ENCODE results near the gene SMPD4. TPM values are rescaled to one million over a fixed set of nuclear protein-coding genes. Genes with fewer than 3 reads are reported as not detected.
"Not testable (repeated sequence)": the region's sequence is repeated elsewhere in the genome, so short reads cannot be mapped to it uniquely, and the experiment has no call there.

Gene SMPD4
- total and polyA plus RNA-seq, 2 donors, result 14.0 to 42.6 TPM

DNA sequence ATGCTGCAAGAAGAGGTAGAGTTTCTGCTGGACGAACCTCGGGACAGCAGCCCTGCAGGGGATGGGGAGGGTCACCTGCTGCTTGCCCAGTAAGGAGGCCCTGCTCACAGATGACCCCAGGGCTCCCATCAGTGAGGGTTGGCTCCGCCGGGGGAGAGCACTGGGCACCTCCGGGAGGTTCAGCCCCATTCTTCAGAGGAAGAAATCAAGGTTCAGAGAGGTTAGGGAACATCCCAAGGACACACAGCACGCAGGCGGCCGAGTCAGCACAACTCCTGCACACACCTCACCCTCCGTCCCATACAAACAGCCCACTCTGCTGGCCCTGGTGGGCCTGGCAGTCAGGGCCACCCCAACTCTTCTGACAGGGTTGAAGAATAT is 24.8 kb downstream of the SMPD4 start:
- DNase-seq (ENCODE audit: low read depth in 6 of 9, low spot score in 9 of 9), result no peak
- no peaks in the 10 kb centered on the region for H3K4me1 ChIP-seq (ENCODE audit: control insufficient read depth in 2 of 2, insufficient read depth in 2 of 2, low read length in 2 of 2)
- H3K27me3 ChIP-seq (ENCODE audit: control insufficient read depth in 2 of 2, insufficient read depth in 1 of 2, low read length in 1 of 2), result no peaks in the 10 kb centered on the region
- no peak overlapping the region for H3K27ac ChIP-seq (ENCODE audit: low read depth in 1 of 2, low read length in 1 of 2)
- peaks cover 24 to 66% of the 10 kb centered on the region in 2 donors for H3K36me3 ChIP-seq (ENCODE audit: control insufficient read depth in 2 of 2, insufficient read depth in 2 of 2, low read length in 1 of 2)
- WGBS, result over 99% methylated on average over 9 of the region's 9 CpGs
- H3K4me3 ChIP-seq (ENCODE audit: low read length in 2 of 2), result no peak overlapping the region
- no peaks in the 10 kb centered on the region for H3K9me3 ChIP-seq (ENCODE audit: control insufficient read depth in 2 of 2, insufficient read depth in 1 of 2, low read length in 1 of 2)

- 90% methylated on average over 16 of the region's 16 CpGs for WGBS
- peak in 3 of 9 donors; percentile 14 to 35 (median 18) for DNase-seq (ENCODE audit: low read depth in 6 of 9, low spot score in 9 of 9)
- not testable (repeated sequence) for H3K4me1 ChIP-seq (ENCODE audit: control insufficient read depth in 2 of 2, insufficient read depth in 2 of 2, low read length in 2 of 2)
Measured at GRCh38 chr2:130155956-130156623, 25.3 kb downstream of the SMPD4 start.

DNA sequence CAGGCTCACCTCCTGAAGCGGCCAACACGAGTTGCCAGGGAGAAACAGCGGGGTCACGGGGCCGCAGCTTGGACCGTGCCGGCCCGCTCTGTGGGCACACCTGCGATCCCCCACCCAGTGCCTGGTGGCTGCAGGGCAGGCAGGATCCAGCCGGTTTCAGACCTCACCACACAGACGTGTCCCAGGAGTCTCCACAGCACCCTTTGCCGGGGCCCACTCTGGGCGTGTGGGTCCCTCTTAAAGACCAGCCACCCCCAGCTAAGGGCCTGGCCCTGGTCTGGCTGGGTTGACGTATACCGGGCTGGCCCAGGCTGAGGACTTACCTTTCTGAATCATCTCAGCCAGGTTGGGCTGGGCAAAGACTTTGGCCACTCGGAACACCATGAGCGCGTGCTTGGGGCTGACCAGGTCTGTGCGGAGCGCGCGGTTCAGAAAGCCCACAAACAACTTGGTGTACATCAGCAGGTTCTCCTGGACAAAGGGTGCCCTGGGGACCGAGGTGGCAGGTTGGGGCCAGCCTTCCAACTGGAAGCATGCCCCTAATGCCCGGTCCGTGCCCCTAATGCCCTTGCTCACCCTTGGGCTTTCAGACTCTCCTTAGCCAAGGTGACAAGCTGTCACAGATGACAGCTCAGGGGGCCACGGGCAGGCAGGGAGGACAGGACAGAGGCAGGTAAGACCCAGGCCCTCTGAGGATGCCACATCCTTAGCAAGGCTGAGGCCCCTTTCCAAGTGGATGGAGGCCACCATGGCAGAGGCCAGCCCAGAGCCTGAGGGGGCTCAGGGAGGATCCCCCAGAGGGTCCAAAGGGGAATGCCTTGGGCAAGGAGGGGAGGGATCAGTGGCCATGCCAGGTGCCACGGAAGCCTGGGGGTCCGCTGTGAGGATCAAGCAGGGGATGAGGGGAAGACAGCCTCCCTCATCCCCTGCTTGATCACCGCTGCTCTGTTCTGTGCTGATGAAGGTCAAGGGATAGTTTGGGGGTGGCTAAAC is 26.3 kb downstream of the SMPD4 start:
- no peak for DNase-seq (ENCODE audit: low read depth in 6 of 9, low spot score in 9 of 9)
- H3K9me3 ChIP-seq (ENCODE audit: control insufficient read depth in 2 of 2, insufficient read depth in 1 of 2, low read length in 1 of 2), result no peaks in the 10 kb centered on the region

More at GRCh38 chr2:130155956-130156623, 25.3 kb downstream of the SMPD4 start:
- H3K27ac ChIP-seq (ENCODE audit: low read depth in 1 of 2, low read length in 1 of 2); H3K9me3 ChIP-seq (ENCODE audit: control insufficient read depth in 2 of 2, insufficient read depth in 1 of 2, low read length in 1 of 2); H3K27me3 ChIP-seq (ENCODE audit: control insufficient read depth in 2 of 2, insufficient read depth in 1 of 2, low read length in 1 of 2); H3K4me3 ChIP-seq (ENCODE audit: low read length in 2 of 2): not testable (repeated sequence)
- peaks cover 24 to 64% of the 10 kb centered on the region in 2 donors for H3K36me3 ChIP-seq (ENCODE audit: control insufficient read depth in 2 of 2, insufficient read depth in 2 of 2, low read length in 1 of 2)

DNA sequence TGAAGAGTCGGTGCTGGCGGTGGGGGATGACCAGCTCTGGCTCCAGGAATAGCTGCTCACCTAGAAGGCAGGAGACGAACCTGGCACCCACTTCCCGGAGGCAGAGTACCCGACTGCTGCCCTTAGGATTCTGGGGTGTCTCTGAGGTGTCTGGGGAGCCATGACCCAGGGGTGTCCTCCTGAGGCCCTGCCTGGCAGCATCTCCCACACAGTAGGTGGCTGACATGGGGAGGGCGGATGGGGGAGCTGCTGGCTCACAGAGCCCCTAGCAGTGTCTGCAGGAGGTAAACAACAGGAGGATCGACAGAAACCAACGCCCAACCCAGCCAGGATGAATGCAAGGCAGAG is 27.0 kb downstream of the SMPD4 start:
- not testable (repeated sequence) for H3K4me1 ChIP-seq (ENCODE audit: control insufficient read depth in 2 of 2, insufficient read depth in 2 of 2, low read length in 2 of 2); DNase-seq (ENCODE audit: low read depth in 6 of 9, low spot score in 9 of 9); H3K27ac ChIP-seq (ENCODE audit: low read depth in 1 of 2, low read length in 1 of 2); H3K4me3 ChIP-seq (ENCODE audit: low read length in 2 of 2); H3K27me3 ChIP-seq (ENCODE audit: control insufficient read depth in 2 of 2, insufficient read depth in 1 of 2, low read length in 1 of 2); H3K9me3 ChIP-seq (ENCODE audit: control insufficient read depth in 2 of 2, insufficient read depth in 1 of 2, low read length in 1 of 2)
- 97% methylated on average over 8 of the region's 8 CpGs for WGBS
- H3K36me3 ChIP-seq (ENCODE audit: control insufficient read depth in 2 of 2, insufficient read depth in 2 of 2, low read length in 1 of 2), result peaks cover 26 to 52% of the 10 kb centered on the region in 2 donors

More for the DNA sequence above, 26.3 kb downstream of the SMPD4 start:
- Histone ChIP-seq H3K4me3 (ENCODE audit: low read length in 2 of 2) (no peak overlapping the region), H3K27me3 (ENCODE audit: control insufficient read depth in 2 of 2, insufficient read depth in 1 of 2, low read length in 1 of 2) (no peaks in the 10 kb centered on the region), H3K4me1 (ENCODE audit: control insufficient read depth in 2 of 2, insufficient read depth in 2 of 2, low read length in 2 of 2) (no peaks in the 10 kb centered on the region), H3K27ac (ENCODE audit: low read depth in 1 of 2, low read length in 1 of 2) (no peak overlapping the region), H3K36me3 (ENCODE audit: control insufficient read depth in 2 of 2, insufficient read depth in 2 of 2, low read length in 1 of 2) (peaks cover 27 to 58% of the 10 kb centered on the region in 2 donors)
- 98% methylated on average over 29 of the region's 29 CpGs for WGBS

DNA sequence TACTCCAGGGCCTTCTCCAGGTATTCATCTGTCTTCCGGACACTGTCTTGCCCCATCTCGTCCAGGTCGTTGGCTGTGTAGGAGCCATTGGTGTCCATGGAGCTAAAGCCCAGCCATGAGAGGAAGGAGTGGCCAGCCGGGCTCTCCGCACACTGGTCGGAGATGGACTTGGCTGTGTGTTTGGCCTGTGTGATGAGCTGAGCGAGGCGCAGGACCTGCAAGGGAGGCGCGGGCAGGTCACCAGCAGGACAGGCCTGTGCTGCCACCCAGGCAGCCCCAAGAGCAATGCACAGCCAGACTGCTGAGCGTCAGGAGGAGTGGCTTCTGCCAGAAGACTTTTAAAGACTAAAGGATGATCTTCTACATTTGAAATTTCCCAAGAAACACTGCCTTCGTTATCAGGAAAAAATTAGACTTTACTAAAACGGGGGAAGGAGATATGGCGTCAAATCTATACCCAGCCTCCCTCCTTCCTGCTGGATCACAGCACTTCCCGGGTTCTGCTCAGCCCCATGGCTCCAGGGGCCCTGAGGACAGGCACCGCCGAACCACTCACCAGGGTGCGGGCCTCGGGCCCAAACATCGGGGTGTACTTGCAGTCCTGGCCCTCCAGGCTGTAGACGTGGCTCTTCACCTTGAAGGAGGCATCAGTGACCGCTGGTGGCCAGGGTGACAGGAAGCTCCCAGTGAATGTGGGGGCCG is 27.5 kb downstream of the SMPD4 start:
- not testable (repeated sequence) for H3K4me3 ChIP-seq (ENCODE audit: low read length in 2 of 2); H3K27ac ChIP-seq (ENCODE audit: low read depth in 1 of 2, low read length in 1 of 2); DNase-seq (ENCODE audit: low read depth in 6 of 9, low spot score in 9 of 9); H3K9me3 ChIP-seq (ENCODE audit: control insufficient read depth in 2 of 2, insufficient read depth in 1 of 2, low read length in 1 of 2); H3K27me3 ChIP-seq (ENCODE audit: control insufficient read depth in 2 of 2, insufficient read depth in 1 of 2, low read length in 1 of 2); H3K4me1 ChIP-seq (ENCODE audit: control insufficient read depth in 2 of 2, insufficient read depth in 2 of 2, low read length in 2 of 2)
- H3K36me3 ChIP-seq (ENCODE audit: control insufficient read depth in 2 of 2, insufficient read depth in 2 of 2, low read length in 1 of 2), result peaks cover 26 to 48% of the 10 kb centered on the region in 2 donors
- WGBS, result 97% methylated on average over 23 of the region's 23 CpGs

DNA sequence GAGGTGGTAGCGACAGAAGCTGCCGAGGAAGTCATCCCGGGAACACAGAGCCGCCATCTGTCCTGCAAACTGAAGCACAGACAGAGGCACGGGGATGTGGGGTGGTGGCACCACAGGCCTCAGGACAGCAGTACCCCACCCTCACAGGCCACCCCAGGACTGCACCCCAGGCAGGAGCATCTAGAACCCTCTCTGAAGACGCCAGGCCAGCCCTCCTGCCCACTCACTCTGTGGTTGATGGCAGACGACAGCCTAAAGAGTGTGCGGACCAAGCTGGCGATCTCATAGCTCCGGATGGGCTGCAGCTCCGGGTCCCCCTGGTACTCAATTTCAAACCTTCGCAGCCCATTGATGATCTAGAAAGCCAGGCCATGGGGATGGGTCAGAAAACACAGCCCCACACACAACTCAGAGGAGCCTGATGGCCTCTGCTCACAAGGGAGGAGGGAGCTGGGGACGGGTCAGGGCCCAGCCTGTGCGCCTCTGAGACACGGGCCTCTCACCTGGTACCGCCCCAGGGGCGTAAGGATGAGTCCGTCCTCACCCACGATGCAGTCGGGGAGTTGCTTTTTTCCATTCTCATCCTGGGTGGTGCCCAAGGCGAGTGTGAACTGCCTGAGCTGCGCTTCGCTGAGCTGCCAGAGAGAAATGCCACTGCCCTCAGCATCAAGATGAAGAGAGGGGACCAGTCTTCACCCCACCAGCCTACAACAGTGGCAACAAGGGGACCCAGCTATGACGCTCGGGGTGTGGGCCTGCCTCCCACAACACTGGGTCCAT is 28.4 kb downstream of the SMPD4 start:
- no peaks in the 10 kb centered on the region for H3K9me3 ChIP-seq (ENCODE audit: control insufficient read depth in 2 of 2, insufficient read depth in 1 of 2, low read length in 1 of 2)
- H3K27me3 ChIP-seq (ENCODE audit: control insufficient read depth in 2 of 2, insufficient read depth in 1 of 2, low read length in 1 of 2), result no peaks in the 10 kb centered on the region
- no peak overlapping the region for H3K4me3 ChIP-seq (ENCODE audit: low read length in 2 of 2)
- H3K36me3 ChIP-seq (ENCODE audit: control insufficient read depth in 2 of 2, insufficient read depth in 2 of 2, low read length in 1 of 2), result peaks cover 24 to 42% of the 10 kb centered on the region in 2 donors
- H3K27ac ChIP-seq (ENCODE audit: low read depth in 1 of 2, low read length in 1 of 2), result no peak overlapping the region
- no peak for DNase-seq (ENCODE audit: low read depth in 6 of 9, low spot score in 9 of 9)
- 97% methylated on average over 25 of the region's 25 CpGs for WGBS
- H3K4me1 ChIP-seq (ENCODE audit: control insufficient read depth in 2 of 2, insufficient read depth in 2 of 2, low read length in 2 of 2), result no peaks in the 10 kb centered on the region

DNA sequence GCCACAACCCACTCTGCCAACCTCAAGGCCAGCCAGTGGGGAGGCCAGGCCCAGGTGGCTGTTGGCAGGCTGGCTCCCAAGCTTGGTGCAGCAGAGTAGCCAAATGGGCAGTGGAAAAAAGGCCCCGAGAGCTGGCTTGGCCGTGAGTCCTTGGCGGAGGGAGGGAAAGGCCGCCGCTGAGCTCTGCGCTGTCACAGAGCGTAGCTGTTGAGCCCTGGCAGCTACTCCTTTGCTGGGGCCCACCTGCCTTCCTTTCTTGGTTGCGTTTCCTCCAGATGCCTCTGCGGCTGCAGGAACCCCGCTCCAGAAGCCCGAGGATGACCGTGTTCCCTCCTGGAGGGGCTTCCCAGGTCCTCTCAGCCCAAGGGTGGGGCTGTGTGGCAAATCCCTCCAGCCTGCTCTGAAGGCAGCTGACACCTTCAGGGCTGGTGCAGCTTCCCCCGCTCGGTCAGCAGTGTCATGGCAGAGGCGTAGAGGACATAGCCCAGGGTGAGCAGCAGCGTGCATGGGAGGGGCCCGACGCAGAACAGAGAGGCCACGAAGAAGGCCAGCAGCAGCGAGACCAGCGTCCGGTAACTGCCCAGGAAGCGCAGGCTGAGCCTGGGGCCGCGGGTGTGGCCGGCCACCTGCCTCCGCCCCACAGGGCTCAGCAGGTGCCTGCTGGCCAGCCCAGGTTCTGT is 29.1 kb downstream of the SMPD4 start:
- not testable (repeated sequence) for H3K27me3 ChIP-seq (ENCODE audit: control insufficient read depth in 2 of 2, insufficient read depth in 1 of 2, low read length in 1 of 2); H3K4me3 ChIP-seq (ENCODE audit: low read length in 2 of 2); DNase-seq (ENCODE audit: low read depth in 6 of 9, low spot score in 9 of 9); H3K27ac ChIP-seq (ENCODE audit: low read depth in 1 of 2, low read length in 1 of 2); H3K4me1 ChIP-seq (ENCODE audit: control insufficient read depth in 2 of 2, insufficient read depth in 2 of 2, low read length in 2 of 2); H3K9me3 ChIP-seq (ENCODE audit: control insufficient read depth in 2 of 2, insufficient read depth in 1 of 2, low read length in 1 of 2)
- H3K36me3 ChIP-seq (ENCODE audit: control insufficient read depth in 2 of 2, insufficient read depth in 2 of 2, low read length in 1 of 2), result peaks cover 24 to 42% of the 10 kb centered on the region in 2 donors
- 98% methylated on average over 27 of the region's 27 CpGs for WGBS

- WGBS, result 78% methylated on average over 5 of the region's 5 CpGs
- not testable (repeated sequence) for DNase-seq (ENCODE audit: low read depth in 6 of 9, low spot score in 9 of 9); H3K4me1 ChIP-seq (ENCODE audit: control insufficient read depth in 2 of 2, insufficient read depth in 2 of 2, low read length in 2 of 2); H3K4me3 ChIP-seq (ENCODE audit: low read length in 2 of 2); H3K9me3 ChIP-seq (ENCODE audit: control insufficient read depth in 2 of 2, insufficient read depth in 1 of 2, low read length in 1 of 2); H3K27ac ChIP-seq (ENCODE audit: low read depth in 1 of 2, low read length in 1 of 2); H3K27me3 ChIP-seq (ENCODE audit: control insufficient read depth in 2 of 2, insufficient read depth in 1 of 2, low read length in 1 of 2)
- H3K36me3 ChIP-seq (ENCODE audit: control insufficient read depth in 2 of 2, insufficient read depth in 2 of 2, low read length in 1 of 2), result peaks cover 24 to 38% of the 10 kb centered on the region in 2 donors
Measured at GRCh38 chr2:130151145-130151512, 30.3 kb downstream of the SMPD4 start.

Measured in thymus (tissue), 11 donors.